Glutamatergic neuron (in vitro differentiated cells): Measurements from ENCODE around the gene RAB31. TPM values are rescaled to one million over a fixed set of nuclear protein-coding genes. Genes with fewer than 3 reads are reported as not detected.

ENCODE experiments used
- DNase-seq: peaks from one replicate; pipeline ENCODE4 v3.0.0; 2022
- H3K27ac Mint-ChIP-seq: one replicate; pipeline ENCODE4 v1.8.0; 2020; ENCODE audit warnings: mild to moderate bottlenecking, mixed read lengths, inconsistent platforms; ENCODE audit not compliant: unreplicated experiment
- H3K27me3 Mint-ChIP-seq: one replicate; pipeline ENCODE4 v1.8.0; 2020; ENCODE audit warnings: mild to moderate bottlenecking, moderate library complexity, mixed read lengths, inconsistent platforms; ENCODE audit not compliant: unreplicated experiment
- H3K36me3 Mint-ChIP-seq: one replicate; pipeline ENCODE4 v1.8.0; 2020; ENCODE audit warnings: mild to moderate bottlenecking, mixed read lengths, inconsistent platforms; ENCODE audit not compliant: unreplicated experiment
- H3K4me1 Mint-ChIP-seq: one replicate; pipeline ENCODE4 v1.8.0; 2020; ENCODE audit warnings: mild to moderate bottlenecking, low read depth, mixed read lengths, inconsistent platforms; ENCODE audit not compliant: unreplicated experiment
- H3K4me3 Mint-ChIP-seq: one replicate; pipeline ENCODE4 v1.8.0; 2020; ENCODE audit warnings: mild to moderate bottlenecking, mixed read lengths, inconsistent platforms; ENCODE audit not compliant: unreplicated experiment
- H3K9me3 Mint-ChIP-seq: one replicate; pipeline ENCODE4 v1.8.0; 2020; ENCODE audit warnings: mild to moderate bottlenecking, moderate library complexity, mixed read lengths, inconsistent platforms; ENCODE audit not compliant: unreplicated experiment
- CTCF ChIP-seq: fragments of 200-600 bp; sonication (generic); IDR thresholded peaks from one replicate; pipeline ENCODE4 v1.5.0; 2021; ENCODE audit not compliant: partially characterized antibody, unreplicated experiment
- total RNA-seq: library from RNA; stranded (reverse); fragmentation: NEBNext Ultra II Directional; extraction: Animal tissue kit (Norgen Biotek cat#: 25700); gene quantifications from one replicate; pipeline ENCODE4 v1.2.1, GENCODE V29; 2021; ENCODE audit not compliant: unreplicated experiment

The RAB31 gene
- total RNA-seq, 1 donor from 2014 or later: 4.1 TPM

DNA sequence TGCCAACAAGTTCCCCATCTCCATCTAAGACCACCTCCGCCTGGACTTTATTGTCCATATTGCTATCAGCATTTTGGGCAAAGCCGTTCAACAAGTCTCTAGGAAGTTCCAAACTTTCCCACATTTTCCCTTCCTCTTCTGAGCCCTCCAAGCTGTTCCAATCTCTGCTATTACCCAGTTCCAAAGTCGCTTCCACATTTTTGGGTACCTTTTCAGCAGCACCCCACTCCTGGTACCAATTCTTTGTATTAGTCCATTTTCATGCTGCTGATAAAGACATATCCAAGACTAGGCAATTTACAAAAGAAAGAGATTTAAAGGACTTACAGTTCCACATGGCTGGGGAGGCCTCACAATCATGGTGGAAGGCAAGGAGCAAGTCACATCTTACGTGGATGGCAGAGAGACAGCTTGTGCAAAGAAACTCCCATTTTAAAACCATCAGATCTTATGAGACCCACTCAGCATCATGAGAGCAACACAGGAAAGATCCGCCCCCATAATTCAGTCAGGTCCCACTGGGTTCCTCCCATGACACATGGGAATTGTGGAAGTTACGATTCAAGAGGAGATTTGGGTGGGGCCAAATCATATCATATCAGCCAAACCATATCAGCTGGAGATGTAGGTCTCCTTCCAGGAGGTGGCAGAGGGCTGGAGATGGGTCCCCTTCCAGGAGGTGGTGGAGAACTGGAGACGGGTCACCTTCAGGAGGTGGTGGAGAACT is 157.8 kb downstream of the RAB31 start:
- no peak for DNase-seq
- Mint-ChIP-seq H3K9me3 (peaks cover 15% of the 10 kb centered on the region), H3K4me3 (no peak overlapping the region), H3K27ac (no peak overlapping the region), H3K4me1 (peaks cover 14% of the 10 kb centered on the region), H3K27me3 (peaks cover 2% of the 10 kb centered on the region), H3K36me3 (peaks cover 18% of the 10 kb centered on the region)
- no peak for TF ChIP-seq CTCF

GRCh38 chr18:9866627-9867026 is 158.5 kb downstream of the RAB31 start:
- Mint-ChIP-seq H3K4me1 (peaks cover 14% of the 10 kb centered on the region), H3K27ac (no peak overlapping the region), H3K9me3 (peaks cover 15% of the 10 kb centered on the region), H3K4me3 (no peak overlapping the region), H3K36me3 (peaks cover 18% of the 10 kb centered on the region), H3K27me3 (peaks cover 4% of the 10 kb centered on the region)
- no peak for TF ChIP-seq CTCF
- no peak for DNase-seq

DNA sequence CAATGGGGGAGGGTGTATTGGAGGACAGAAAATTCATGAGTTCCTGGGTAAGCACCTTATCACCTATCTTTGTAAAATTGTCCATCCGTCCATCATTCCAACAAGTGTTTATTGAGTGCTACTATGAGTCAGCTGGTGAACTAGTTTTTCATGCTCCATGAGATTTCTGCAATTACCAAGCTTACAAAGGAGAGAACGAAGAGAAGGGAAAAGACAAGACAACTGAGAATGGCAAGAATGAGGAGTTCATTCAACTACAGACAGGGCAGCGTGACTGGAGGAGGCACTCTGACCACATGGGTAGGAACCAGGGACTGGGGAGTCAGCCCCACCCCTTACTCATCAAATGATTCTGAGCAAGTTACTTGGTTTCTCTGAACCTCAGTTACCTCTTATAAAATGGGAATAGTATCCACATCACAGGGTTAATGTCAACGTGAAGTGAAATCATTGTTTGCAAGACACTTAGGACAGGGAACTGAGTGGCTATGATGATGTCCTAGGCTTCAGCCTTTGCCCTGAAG is 159.0 kb downstream of the RAB31 start:
- DNase-seq: no peak
- Mint-ChIP-seq H3K9me3 (peaks cover 15% of the 10 kb centered on the region), H3K27me3 (peaks cover 4% of the 10 kb centered on the region), H3K4me1 (peaks cover 14% of the 10 kb centered on the region), H3K36me3 (peaks cover 18% of the 10 kb centered on the region), H3K4me3 (no peak overlapping the region), H3K27ac (no peak overlapping the region)
- TF ChIP-seq CTCF: no peak

DNA sequence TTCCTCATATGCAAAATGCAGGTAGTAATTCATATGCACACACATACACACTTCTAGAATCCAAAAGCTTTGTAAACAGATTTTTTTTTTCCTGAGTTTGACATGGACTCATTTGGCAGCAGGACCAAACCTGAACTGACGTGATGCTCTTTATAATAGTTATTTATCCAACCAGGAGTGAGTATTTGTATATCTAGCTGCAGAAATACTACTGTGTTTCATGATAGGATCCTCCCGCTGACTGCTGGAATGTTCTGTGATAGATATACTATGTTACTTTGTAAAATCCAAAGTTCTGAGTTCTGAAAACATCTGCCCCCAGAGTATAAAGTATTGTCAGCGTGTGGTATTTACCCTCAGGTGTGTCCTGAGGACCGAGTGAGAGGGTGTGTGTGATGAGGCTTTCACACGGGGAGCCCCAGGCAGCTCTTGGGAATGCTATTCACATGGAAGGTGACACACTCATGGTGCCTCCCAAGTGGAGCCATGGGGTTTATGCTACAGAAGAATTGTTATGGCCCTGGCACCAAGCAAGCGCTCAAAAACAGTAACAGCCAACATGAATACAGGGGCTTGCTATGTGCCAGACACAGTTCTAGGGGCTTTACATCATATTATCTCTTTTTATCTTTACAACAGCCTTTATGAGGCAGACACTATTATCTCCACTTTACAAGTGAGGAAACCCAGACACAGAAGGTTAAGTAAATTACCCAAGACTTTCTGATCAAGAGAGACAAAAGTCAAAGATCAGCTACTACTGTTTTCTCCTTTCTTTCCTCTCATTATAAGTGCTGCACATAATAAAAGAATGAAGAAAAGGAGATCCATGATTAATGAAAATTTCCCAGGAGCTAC is 161.0 kb downstream of the RAB31 start:
- H3K36me3 Mint-ChIP-seq: peaks cover 18% of the 10 kb centered on the region
- H3K27ac Mint-ChIP-seq: no peak overlapping the region
- peaks cover 4% of the 10 kb centered on the region for H3K27me3 Mint-ChIP-seq
- H3K9me3 Mint-ChIP-seq: peaks cover 15% of the 10 kb centered on the region
- peaks cover 5% of the 10 kb centered on the region for H3K4me1 Mint-ChIP-seq
- TF ChIP-seq CTCF: no peak
- no peak overlapping the region for H3K4me3 Mint-ChIP-seq
- no peak for DNase-seq
